GM19099 (cell line): ENCODE measurements around the gene ZDHHC9.

ENCODE experiments used
- POLR2A ChIP-seq: IDR thresholded peaks from 3 replicates; pipeline ENCODE4 v1.6.1; 2011; ENCODE audit warnings: low read depth; ENCODE audit not compliant: insufficient read length; ENCODE audit errors: extremely low read depth

The ZDHHC9 gene

DNA sequence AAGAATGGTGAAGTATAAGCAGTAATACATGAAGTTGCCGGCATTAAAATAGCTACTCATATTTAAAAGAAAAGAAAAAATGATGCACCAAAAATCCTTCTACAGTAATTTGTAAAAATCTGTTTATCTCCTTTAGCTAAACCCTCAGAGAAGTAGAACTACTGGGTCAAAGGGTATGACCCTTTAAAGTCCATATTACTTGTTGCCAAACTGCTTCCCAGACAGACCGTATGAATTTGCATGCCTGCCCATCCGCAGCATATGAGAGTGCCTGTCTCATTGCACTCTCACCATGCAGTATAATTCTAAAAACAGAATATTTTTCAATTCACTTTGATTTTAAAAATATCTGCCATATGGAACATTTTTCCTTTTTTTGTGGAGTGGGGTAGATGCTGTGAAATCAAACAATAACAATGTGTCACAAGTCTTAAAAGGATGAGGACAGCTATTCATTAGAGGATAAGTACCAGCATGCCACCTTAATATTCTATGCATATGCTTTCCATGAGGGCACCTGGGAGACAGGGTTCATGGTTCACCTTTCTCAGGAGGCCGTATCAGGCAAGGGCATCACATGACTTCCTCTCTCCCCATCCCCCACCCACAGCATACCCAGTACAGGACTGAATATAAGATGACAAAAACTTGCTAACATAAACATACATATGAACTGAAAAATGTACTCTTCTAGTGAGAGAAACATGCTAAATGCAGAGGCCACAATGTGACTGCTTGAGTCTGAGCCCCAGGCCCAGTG is 17.8 kb downstream of the ZDHHC9 start:
- TF ChIP-seq POLR2A, result no peak

DNA sequence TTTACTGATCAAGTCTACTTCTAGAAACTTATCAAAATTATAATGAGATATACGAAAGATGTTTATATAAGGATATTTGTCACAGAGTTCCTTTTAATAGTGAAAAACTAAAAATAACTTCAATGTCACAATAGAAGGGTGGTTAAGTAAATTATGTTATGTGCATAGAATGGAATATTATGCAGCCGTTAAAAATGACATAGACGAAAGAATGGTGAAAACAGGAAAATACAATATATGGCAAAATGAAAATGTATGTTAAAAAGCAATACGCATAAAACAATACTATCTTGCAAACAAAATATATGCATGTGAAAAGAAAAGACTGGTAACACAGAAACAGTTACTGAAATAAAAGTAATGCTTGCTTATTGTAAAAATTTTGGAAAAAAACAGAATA is 19.1 kb downstream of the ZDHHC9 start:
- no peak for TF ChIP-seq POLR2A

DNA sequence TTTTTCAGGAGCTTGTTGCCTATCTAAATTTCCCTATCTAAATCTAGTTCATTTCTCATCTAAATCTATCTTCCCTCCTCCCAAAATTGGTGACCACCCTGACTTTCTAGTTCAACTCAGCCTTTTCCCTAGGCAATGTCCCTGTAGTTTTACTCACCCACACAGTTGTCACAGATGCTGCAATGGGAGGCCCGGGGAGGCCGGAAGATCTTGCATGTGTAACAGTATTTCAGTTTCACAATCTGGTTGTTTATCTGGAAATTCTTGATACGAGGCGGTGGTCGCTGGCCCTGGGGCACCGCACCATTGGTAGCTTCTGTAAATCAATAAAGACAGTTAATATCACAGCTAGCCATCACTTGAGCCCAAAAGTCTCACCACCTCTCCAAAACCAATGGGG is 20.2 kb downstream of the ZDHHC9 start:
- no peak for TF ChIP-seq POLR2A

DNA sequence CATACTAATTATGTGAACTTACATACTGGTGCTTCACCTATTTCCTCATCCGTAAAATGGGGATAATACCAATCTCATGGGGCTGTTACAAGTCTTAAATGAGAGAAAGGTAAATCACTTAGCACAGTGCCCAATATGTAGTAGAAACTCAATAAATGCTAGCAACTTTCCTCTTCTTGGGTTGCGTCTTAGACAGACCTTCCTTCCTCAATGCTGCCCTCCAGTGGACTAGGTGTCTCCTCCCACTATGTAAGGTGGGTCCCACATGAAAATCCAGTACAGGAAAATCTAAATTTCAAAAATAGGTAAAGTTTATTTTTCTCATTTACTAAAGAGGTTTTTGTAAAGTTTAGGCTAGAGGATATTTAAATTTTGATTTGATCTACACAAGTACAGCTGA is 20.6 kb downstream of the ZDHHC9 start:
- TF ChIP-seq POLR2A, result no peak

DNA sequence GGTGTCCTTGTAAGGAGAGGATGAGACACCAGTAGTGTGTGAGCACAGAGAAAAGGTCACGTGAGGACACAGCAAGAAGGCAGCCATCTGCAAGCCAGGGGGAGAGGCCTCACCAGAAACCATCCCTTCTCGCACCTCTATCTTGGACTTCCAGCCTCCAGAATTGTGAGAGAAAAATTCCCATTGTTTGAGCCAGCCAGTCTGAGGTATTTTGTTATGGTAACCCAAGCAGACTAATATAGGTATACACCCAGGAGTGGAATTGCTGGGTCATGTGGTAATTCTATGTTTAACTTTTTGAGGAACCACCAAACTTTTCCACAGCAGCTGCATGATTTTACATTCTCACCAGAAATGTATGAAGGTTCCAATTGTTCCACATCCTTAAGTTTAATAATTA is 25.6 kb downstream of the ZDHHC9 start:
- TF ChIP-seq POLR2A, result no peak

DNA sequence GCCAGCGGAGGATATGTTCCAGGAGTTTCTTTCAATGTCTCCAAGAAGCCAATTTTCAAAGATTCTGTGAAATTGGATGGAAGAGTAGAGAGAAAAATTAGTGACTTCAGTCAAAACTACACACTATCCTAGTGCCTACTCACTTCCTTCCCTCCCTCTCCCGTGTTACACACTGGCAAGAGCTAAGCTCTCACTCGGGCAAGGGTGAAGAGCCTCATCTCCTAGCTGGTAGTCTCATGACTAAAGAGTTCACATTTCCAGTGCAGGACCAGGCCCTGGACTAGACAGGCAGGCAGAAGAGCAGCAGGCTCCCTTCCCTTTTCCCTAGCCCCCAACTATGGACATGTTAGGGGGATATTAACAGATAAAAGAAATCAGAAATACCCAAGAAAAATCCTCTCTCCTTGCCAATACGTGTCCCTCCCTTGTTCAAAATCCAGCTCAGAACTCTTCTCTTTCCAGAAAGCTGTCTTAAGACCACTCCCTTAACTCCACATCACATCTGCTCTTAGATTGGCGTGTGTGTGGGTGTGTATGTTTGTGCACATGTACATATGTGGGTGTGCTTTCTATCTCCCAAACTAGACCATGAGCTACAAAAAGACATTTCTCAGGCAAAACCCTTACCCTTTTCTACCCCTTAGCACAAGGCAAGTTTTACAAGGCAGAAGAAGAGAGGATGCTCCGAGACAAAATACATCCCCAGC is 29.9 kb downstream of the ZDHHC9 start:
- TF ChIP-seq POLR2A, result no peak

DNA sequence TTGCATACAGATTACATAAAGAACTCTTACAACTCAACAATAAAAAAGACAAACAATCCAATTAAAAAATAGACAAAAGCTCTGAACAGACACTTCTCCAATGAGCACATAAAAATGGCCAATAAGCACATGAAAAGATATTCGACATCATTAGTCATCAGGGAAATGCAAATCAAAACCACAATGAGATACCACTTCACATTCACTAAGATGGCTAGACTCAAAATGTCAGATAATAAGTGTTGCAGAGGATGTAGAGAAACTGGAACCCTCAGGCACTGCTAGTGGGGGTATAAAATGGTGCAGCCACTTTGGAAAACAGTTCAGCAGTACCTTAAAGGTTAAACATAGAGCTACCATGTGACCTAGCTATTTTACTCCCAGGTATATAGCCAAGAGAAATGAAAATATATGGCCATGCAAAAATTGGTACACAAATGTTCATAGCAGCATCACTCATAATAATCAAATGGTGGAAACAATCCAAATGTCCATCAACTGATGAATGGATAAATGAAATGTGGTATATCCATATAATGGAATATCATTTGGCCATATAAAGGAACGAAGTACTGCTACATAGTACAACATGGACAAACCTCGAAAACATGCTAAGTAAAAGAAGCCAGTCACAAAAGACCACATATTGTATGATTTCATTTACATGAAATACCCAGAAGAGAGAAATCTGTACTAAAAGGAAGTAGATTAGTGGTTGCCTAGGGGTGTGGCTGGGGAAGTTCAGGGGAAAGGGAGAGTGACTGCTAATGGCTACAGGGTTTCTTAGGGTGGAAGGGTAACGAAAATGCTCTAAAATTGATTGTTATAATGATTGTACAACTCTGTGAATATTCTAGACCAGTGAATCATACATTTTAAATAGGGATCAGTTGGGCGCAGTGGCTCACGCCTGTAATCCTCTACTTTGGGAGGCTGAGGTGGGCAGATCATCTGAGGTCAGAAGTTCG is 34.6 kb downstream of the ZDHHC9 start:
- TF ChIP-seq POLR2A, result no peak

DNA sequence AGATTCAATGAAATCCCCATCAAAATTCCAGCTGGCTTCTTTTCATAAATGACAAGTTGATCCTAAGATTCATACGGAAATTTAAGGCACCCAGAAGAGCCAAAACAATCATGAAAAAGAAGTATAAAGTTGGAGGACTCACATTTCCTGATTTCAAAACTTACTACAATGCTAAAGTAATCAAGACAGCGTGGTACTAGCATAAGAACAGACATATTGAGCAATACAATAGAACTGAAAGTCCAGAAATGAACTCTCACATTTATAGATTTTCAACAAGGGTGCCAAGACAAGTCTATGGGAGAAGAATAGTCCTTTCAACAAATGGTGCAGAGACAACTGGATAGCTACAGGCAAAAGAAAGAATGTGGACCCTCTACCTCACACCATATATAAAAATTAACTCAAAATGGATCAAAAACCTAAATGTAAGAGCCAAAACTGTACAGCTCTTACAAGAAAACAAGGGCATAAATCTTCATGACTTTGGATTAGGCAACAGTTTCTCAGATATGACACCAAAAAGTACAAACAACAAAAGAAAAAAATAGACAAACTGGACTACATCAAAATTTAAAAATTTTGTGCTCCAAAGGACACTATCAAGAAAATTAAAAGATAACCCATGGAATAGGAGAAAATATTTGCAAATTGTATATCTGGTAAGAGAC is 35.4 kb downstream of the ZDHHC9 start:
- no peak for TF ChIP-seq POLR2A

DNA sequence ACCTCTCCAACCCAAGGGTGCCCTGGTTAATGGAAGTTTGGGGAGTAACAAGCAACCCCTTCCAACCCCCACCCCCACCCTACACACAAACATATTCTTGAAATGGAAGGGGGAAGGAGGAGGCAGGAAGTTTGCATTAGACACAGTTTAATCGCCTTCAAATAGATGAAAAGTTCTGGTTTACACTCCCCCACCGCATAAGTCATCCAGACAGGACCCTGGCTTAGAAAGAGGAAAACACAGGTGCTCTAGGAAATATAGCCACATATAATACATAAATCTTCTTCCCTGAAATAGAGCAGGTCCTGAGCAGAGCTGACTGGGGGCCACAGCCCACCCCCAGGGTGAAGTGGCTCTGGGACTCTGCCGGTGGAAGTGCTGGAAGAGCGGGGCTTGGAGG is 38.9 kb downstream of the ZDHHC9 start:
- no peak for TF ChIP-seq POLR2A

DNA sequence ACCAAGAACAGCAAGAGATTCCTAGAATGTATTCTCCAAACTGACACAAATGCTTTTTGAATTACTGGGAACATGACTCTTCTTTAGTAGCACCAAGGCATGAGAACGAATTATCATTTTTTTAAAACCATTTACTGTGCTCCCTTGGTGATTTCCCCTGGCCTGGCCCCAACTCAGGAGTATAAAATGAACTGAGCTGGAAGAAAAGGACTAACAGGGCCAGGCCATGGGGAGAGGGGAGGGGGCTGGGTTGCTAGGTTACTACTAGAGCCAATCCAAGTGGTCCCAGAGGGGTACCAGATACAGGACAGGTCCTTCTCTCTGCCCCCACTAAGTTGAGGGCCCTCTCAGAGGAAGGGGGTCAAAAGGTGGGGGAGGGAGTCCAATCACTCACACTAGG is 40.8 kb downstream of the ZDHHC9 start:
- no peak for TF ChIP-seq POLR2A

DNA sequence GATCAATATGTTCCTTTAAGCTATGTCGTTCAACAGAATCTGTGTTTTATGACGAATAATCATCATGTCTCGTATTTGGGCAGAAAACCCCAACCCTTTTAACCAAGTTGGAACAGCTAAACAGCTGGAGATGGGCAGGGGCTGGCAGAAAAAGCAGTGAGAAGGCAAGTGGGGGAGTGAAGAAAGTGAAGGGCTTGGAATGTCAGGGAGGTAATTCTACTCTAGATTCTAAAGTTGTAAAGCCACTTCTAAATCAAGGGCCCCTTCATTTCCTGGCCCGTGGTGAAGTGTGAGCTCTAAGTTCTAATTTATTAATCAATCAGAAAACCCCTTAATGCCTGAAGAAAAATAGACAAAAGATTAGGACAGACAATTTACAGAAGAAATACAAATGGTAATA is 43.5 kb downstream of the ZDHHC9 start:
- TF ChIP-seq POLR2A, result no peak

DNA sequence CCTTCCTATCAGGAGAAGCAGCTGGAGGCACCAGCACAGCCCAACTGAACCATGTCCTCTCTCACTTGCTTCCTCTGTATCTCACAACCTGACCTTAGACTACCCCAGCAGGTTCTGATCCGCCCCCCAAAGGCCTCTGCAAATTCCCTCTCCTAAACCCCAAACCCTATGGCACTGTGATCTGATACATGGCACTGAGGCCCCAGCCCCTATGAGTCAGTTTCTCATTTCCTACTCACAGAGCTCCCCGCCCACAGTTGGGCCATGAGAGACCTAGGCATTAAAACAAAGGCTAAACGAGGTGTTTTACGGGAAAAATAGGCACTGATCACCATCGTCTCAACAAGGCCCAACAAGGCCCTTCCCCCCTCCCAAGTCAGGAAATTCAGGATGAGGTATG is 44.8 kb downstream of the ZDHHC9 start:
- TF ChIP-seq POLR2A, result no peak

DNA sequence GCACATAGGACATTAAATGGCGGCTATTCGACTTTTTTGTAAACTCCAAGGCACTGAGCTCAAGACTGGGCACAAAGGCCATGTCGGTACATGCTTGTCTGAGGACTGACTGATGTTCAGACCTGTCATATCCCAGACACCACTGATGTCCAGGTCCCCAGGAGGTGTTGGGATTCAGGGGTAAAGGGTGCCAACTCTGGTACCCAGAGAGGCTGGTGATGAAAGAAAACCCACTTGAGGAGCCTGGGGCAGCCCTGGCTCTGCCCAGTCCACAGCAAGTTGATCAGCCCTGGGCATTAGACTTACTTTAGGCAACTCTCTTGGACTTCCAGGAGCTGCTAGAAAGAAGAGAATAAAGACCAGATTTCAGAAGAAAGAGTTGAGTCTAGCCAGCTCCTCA is 45.2 kb downstream of the ZDHHC9 start:
- TF ChIP-seq POLR2A, result peak; percentile 19

DNA sequence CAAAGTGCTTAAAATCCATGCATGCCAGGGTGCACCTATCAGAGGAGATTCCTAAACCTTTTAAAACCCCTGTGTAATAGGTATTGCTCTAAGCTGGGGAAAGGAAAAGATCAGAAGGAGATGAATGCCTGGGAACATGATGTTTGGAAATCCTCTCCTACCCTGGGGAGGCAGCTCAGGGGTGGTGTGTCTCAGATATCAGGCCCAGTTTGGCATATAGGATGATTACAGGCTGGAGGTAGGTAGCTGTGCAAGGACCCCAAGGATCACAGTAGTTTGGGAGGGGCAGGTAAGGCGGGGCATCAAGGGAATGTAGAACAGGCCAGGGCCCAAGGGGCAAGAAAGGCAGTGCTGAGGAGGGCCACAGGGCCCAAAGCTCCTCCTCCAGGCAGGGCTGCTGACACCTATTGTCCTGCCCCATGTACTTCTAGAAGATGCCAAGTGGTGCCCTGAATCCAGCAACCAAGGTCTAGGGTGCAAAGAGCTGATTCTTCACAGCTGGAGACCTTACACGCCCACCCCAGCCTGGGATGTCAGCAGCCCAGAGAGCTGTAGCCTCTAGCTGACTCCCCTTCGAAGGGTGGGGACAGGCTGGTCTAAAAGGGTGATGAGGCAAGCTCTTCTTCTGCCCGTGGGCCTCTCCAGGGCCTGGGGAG is 46.3 kb downstream of the ZDHHC9 start:
- TF ChIP-seq POLR2A, result peak; percentile 18
